GM12878 (cell line): ENCODE measurements around the gene ARHGAP12. TPM values are rescaled to one million over a fixed set of nuclear protein-coding genes. Genes with fewer than 3 reads are reported as not detected.

Experiments
- ATAC-seq: fragments of 200-7000 bp; cut with Tn5 transposase; 3 replicates; pipeline ENCODE4 v1.9.1; 2020; ENCODE audit warnings: mild to moderate bottlenecking, moderate library complexity
- BruUV-seq: library from RNA; stranded (reverse); fragments of 400-500 nt; replicated peaks from 2 replicates; lab custom pipeline; 2021; lab: Mats Ljungman, UMichigan
- CTCF ChIA-PET: fragments of 300-600 bp; sonication (Branson Sonifier 250); formaldehyde crosslinking; extraction: SDS; loops from one replicate; lab custom pipeline; 2021; ENCODE audit warnings: inconsistent platforms; lab: Yijun Ruan, JAX
- POLR2A ChIA-PET: fragments of 350-600 bp; formaldehyde crosslinking; extraction: SDS; loops from one replicate; lab custom pipeline; 2021; ENCODE audit warnings: inconsistent platforms; lab: Charles Lee
- RAD21 ChIA-PET: fragments of 300-600 bp; sonication (Branson Sonifier 250); formaldehyde crosslinking; loops from one replicate; lab custom pipeline; 2023; ENCODE audit warnings: antibody characterized with exemption; ENCODE audit not compliant: unreplicated experiment; lab: Charles Lee
- SMC1A ChIA-PET: fragments of 300-600 bp; sonication (Branson Sonifier 250); formaldehyde crosslinking; loops from one replicate; lab custom pipeline; 2023; ENCODE audit not compliant: unreplicated experiment, uncharacterized antibody; lab: Charles Lee
- DNase-seq: peaks from one replicate; pipeline ENCODE4 v3.0.0-alpha.2; 2011; ENCODE audit warnings: low read depth, low spot score
- FAIRE-seq: peaks from 3 replicates; lab custom pipeline; 2011; peaks lifted over from hg19 to GRCh38; lab: Jason Lieb, UNC
- H2AFZ ChIP-seq: 2 replicates; pipeline ENCODE4 v1.6.0; 2011; ENCODE audit warnings: low read depth, low read length, control low read depth; ENCODE audit not compliant: control insufficient read depth
- H3K27ac ChIP-seq: 2 replicates; pipeline ENCODE4 v1.5.1; 2011; ENCODE audit warnings: control low read depth; ENCODE audit not compliant: control insufficient read depth, insufficient read depth
- H3K27me3 ChIP-seq, 2 experiments: replicated peaks in 1 of 2; 2 replicates each; pipeline versions ENCODE4 v1.6.0 to v1.6.1; 2011; ENCODE audit warnings: low read length in 1 of 2; ENCODE audit not compliant: control insufficient read depth in 2 of 2, insufficient read depth in 2 of 2
- H3K36me3 ChIP-seq, 2 experiments: 2 replicates each; pipeline ENCODE4 v1.5.1; 2011; ENCODE audit warnings: low read length in 1 of 2; ENCODE audit not compliant: control insufficient read depth in 2 of 2, insufficient read depth in 2 of 2
- H3K4me1 ChIP-seq: 2 replicates; pipeline ENCODE4 v1.6.1; 2011; ENCODE audit warnings: mild to moderate bottlenecking, low read length, moderate library complexity, mixed read lengths; ENCODE audit not compliant: control insufficient read depth, insufficient read depth
- H3K4me2 ChIP-seq: 2 replicates; pipeline ENCODE4 v1.6.0; 2011; ENCODE audit warnings: control low read depth; ENCODE audit not compliant: control insufficient read depth, insufficient read depth
- H3K4me3 ChIP-seq: fragments of 200-600 bp; sonication (generic); 2 replicates; pipeline ENCODE4 v1.5.1; 2016
- H3K79me2 ChIP-seq: 2 replicates; pipeline ENCODE4 v1.6.0; 2011; ENCODE audit warnings: low read length; ENCODE audit not compliant: control insufficient read depth, insufficient read depth
- H3K9ac ChIP-seq: 2 replicates; pipeline ENCODE4 v1.8.0; 2011; ENCODE audit warnings: low read length, control low read depth, mixed read lengths; ENCODE audit not compliant: control insufficient read depth, insufficient read depth
- H3K9me3 ChIP-seq: replicated peaks from 3 replicates; pipeline ENCODE4 v1.5.1; 2011; ENCODE audit warnings: mild to moderate bottlenecking, low read length; ENCODE audit not compliant: control insufficient read depth, insufficient read depth
- H4K20me1 ChIP-seq: 2 replicates; pipeline ENCODE4 v1.6.0; 2011; ENCODE audit not compliant: control insufficient read depth, insufficient read depth
- FOXM1 ChIP-seq: IDR thresholded peaks from 2 replicates; pipeline ENCODE4 v1.6.1; 2012; ENCODE audit warnings: low read depth, mild to moderate bottlenecking, inconsistent platforms, low read length, moderate library complexity
- KLF5 ChIP-seq: fragments of 450-650 bp; IDR thresholded peaks from 2 replicates; pipeline ENCODE4 v1.6.1; 2014; ENCODE audit warnings: mild to moderate bottlenecking; ENCODE audit not compliant: partially characterized antibody
- NR2C1 ChIP-seq: fragments of 450-650 bp; IDR thresholded peaks from 2 replicates; pipeline ENCODE4 v1.6.1; 2017; ENCODE audit warnings: antibody characterized with exemption, mild to moderate bottlenecking, moderate library complexity
- NR2F1 ChIP-seq: fragments of 450-650 bp; conservative IDR thresholded peaks from 2 replicates; pipeline ENCODE4 v1.6.1; 2017; ENCODE audit warnings: mild to moderate bottlenecking
- PKNOX1 ChIP-seq: fragments of 450-650 bp; IDR thresholded peaks from 2 replicates; pipeline ENCODE4 v1.6.1; 2016; ENCODE audit warnings: mild to moderate bottlenecking
- RELB ChIP-seq: fragments of 450-650 bp; IDR thresholded peaks from 2 replicates; pipeline ENCODE4 v1.6.1; 2017; ENCODE audit warnings: low read depth, mild to moderate bottlenecking, moderate library complexity
- SIX5 ChIP-seq: IDR thresholded peaks from 2 replicates; pipeline ENCODE4 v1.6.1; 2011; ENCODE audit warnings: mild to moderate bottlenecking, low read depth, low read length, moderate library complexity; ENCODE audit not compliant: severe bottlenecking
- STAT1 ChIP-seq: fragments of 450-650 bp; conservative IDR thresholded peaks from 2 replicates; pipeline ENCODE4 v1.6.1; 2014; ENCODE audit warnings: antibody characterized with exemption, mild to moderate bottlenecking
- ZBTB11 ChIP-seq: fragments of 450-650 bp; formaldehyde crosslinking; IDR thresholded peaks from 2 replicates; pipeline ENCODE4 v1.5.0; 2022; ENCODE audit warnings: mild to moderate bottlenecking, missing genetic modification characterization
- WGBS: methylation state at CpG from one replicate; pipeline ENCODE4 v1.1.6; 2016; ENCODE audit warnings: low lambda C conversion rate; ENCODE audit not compliant: insufficient replicate concordance, insufficient coverage; ENCODE audit errors: missing lambda C conversion rate; 5-methylcytosine and 5-hydroxymethylcytosine counted together
- in situ Hi-C: fragments of 300-500 bp; cut with MboI; formaldehyde crosslinking; loops from 9 replicates; pipeline ENCODE4 v1.14.3; 2018; ENCODE audit warnings: mixed read lengths
- intact Hi-C: fragments of 100-400 bp; cut with micrococcal nuclease; formaldehyde crosslinking; loops from one replicate; pipeline ENCODE4 v1.14.2; 2022; ENCODE audit not compliant: unreplicated experiment
- polyA plus RNA-seq, 11 experiments: library from polyadenylated mRNA; depleted of rRNA in 4 of 11; unstranded in 6 of 11; stranded (reverse) in 5 of 11; fragments of >200 nt; fragmentation: Nextera tagmentation in 4 of 11; fragmentation: Illumina TruSeq in 1 of 11; extraction: Ambion mirVana in 4 of 11; extraction: Trizol in 1 of 11; gene quantifications; 1 replicate in 1 of 11; 2 replicates in 10 of 11; pipeline versions ENCODE4 v1.2.1 to v1.2.3, GENCODE V29; 2011 to 2016; ENCODE audit warnings: inconsistent platforms in 2 of 11, missing spikeins in 2 of 11, low read depth in 1 of 11
- total RNA-seq, 4 experiments: library from RNA; depleted of rRNA in 3 of 4; stranded (reverse); fragments of >200 nt in 3 of 4; fragmentation: Illumina TruSeq in 1 of 4; extraction: Trizol in 1 of 4; gene quantifications; 2 replicates each; pipeline versions ENCODE4 v1.2.1 to v1.2.3, GENCODE V29; 2013 to 2021

The ARHGAP12 gene
- total and polyA plus RNA-seq, 10 of the 15 experiments (the other 5 are each of a cell fraction or from before 2014, with no cell fraction given) = 5.4 to 15.6 (median 8.5) TPM

- TF ChIP-seq STAT1 = no peak
- no peak for TF ChIP-seq NR2C1
- TF ChIP-seq FOXM1 = no peak
- TF ChIP-seq NR2F1 = no peak
- no peak for TF ChIP-seq RELB
- no peak for TF ChIP-seq KLF5
- no peak for TF ChIP-seq ZBTB11 (CRISPR knock-in tag)
- no peak for TF ChIP-seq SIX5
- no peak for TF ChIP-seq PKNOX1
- Histone ChIP-seq H3K9ac (no peak overlapping the region), H3K36me3 (no peaks in the 10 kb centered on the region), H3K4me2 (no peak overlapping the region), H3K4me1 (no peaks in the 10 kb centered on the region), H3K27ac (no peak overlapping the region), H3K79me2 (no peaks in the 10 kb centered on the region), H4K20me1 (no peaks in the 10 kb centered on the region), H2AFZ (no peak overlapping the region), H3K9me3 (no peaks in the 10 kb centered on the region; the same call in 2 of the 3 replicates), H3K27me3 (no peaks in the 10 kb centered on the region), H3K4me3 (no peak overlapping the region)
- POLR2A ChIA-PET = interaction anchor here (1.3 kb wide), 1 partner anchor 14 kb away, joined by 3 read pairs; no protein-coding TSS in a partner anchor
- SMC1A ChIA-PET = interaction anchor here (1.2 to 1.4 kb wide), 2 partner anchors 16 to 441 kb away, joined by 3 to 4 read pairs; no protein-coding TSS in a partner anchor
- no peak for FAIRE-seq
- no peak for ATAC-seq
- DNase-seq = no peak
- in situ Hi-C loops (no loop called here), intact Hi-C loops (no loop called here)
- CTCF ChIA-PET = interaction anchor here (0.7 to 1.7 kb wide), 5 partner anchors 7 to 979 kb away, joined by 3 to 6 read pairs (median 5); no protein-coding TSS in a partner anchor
- 95% methylated on average over 4 of the region's 4 CpGs for WGBS
- RAD21 ChIA-PET = no interaction called here
- BruUV-seq = no TSS peak
These were observed 166.3 kb downstream of the ARHGAP12 start for GRCh38 chr10:31762316-31762715.
